NCI-H146 treated with DMSO at 0.1 percent for 48 hours (cell line): ENCODE results near the gene MAPK12.
A peak's percentile ranks its signal among the peaks of the same experiment; 100 is the strongest.

Experiments
- DNase-seq: peaks from one replicate; lab custom pipeline; 2025; ENCODE audit not compliant: unreplicated experiment; lab: John Stamatoyannopoulos, UW

The MAPK12 gene

DNA sequence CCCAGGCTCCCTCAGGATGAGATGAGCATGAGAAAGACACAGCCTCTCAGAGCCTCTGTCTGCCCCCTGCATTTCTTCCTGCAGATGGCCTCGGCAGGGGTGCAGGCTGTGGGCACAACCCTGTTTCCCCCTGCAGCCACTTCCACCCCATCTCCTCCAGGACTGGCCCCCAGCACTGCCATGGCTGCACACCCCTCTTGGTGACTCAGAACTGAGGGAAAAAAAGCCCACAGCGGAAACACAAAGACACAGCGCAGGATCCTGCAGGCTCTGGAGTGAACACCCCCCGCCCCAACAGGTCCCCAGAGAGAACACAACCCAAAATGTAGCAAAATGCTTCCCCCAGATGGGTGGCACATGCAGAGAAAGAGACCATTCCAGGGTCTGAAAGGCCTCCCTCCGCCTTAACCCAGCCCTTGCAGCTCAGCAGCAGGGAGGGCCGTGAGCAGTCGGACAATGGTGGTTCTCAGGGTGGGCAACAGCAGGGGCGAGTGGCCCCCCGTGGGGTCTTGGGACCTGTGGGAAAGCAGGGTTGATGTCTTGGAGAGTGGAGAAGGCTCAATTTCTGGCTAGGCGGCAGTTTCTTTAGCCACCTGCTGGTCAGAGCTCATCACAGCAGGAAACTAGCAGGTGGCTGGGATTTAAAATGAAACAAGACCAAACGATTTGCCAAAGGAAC lies 24.6 kb downstream of the MAPK12 start:
- DNase-seq: peak; percentile 5

DNA sequence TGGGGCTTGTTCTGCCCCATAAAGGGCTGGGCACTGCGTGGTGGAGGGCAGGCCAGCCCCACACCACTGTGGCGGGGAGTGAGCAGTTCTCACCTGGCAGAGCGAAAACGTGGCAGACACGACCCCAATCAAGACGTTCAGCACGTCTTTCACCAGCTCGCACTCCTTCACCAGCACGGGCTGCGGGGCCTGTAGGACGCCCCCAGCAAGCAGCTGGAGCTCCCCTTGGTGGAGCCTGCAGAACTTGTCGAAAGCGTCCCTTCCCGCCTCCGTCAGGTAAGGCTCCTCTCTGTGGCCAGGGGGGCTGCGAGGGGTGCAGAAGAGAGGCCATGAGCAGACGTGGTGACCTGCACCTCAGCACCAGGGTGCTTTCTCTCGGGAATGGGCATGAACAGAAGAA lies 28.3 kb downstream of the MAPK12 start:
- DNase-seq: no peak

DNA sequence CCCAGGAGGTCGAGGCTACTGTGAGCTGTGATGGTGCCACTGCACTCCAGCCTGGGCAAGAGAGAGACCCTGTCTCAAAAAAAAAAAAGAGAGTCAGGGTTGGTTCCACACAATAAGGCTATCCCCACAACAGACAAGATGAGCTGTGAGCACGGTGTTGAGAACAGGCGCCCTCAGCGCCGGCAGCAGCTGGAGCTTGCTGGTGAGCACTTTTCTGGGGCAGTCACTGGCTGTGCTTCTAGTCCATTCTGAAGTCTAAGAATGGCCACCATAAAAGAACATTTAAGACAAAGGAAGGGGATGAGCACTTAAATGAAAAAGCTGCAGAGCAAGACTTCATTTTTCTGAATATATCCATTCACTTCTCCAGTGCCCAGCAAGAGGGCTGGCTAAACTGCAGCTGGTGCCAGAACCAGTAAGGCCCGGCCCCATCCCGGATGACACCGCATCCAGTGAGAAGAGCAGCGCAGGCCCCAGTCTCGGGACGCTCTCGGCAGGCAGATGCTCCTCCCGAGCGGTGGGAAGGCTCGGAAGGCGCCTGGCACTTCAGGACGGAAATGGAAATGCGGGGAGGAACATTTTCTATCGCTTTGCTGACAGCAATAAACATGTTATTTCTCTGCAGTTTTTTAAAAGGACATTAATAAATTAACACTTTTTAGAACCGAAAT lies 28.9 kb downstream of the MAPK12 start:
- no peak for DNase-seq

DNA sequence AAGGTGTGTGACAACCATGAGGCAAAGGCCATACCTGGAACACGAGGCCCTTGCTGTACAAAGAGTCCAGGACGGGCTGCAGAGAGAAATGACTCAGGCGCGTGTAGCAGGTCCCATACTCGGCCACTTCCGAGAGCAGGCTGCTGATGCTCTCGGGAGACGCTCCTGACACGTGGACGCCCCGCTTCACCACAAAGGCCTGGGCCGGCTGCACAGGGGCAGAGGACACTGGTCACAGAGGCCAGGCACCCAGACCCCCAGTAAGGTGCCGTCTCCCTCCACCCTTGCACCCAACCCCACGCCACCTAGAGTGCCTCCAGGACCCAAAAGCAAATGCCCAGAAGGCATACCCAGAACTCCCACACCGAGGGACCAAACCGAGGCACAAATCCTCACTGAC lies 32.1 kb downstream of the MAPK12 start:
- DNase-seq: no peak

DNA sequence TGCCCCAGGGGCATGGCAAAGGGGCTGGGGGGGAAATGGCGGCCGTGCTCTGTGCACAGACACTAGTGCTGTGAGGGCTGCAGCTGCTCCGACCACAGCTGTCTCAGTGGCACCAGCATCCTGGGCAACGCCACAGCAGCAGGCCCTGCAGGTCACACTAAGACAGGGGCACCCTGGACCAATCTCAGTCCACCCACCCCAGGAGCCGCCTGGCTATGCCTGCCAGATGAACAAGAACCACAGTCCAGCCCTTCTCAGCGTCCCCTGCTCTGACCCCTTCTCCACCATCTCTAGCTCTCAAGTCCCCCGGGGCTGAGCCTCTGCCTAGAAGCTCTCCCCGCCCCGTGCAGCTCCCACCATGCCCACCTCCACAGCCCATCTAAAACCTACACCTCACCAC lies 33.1 kb downstream of the MAPK12 start:
- no peak for DNase-seq

DNA sequence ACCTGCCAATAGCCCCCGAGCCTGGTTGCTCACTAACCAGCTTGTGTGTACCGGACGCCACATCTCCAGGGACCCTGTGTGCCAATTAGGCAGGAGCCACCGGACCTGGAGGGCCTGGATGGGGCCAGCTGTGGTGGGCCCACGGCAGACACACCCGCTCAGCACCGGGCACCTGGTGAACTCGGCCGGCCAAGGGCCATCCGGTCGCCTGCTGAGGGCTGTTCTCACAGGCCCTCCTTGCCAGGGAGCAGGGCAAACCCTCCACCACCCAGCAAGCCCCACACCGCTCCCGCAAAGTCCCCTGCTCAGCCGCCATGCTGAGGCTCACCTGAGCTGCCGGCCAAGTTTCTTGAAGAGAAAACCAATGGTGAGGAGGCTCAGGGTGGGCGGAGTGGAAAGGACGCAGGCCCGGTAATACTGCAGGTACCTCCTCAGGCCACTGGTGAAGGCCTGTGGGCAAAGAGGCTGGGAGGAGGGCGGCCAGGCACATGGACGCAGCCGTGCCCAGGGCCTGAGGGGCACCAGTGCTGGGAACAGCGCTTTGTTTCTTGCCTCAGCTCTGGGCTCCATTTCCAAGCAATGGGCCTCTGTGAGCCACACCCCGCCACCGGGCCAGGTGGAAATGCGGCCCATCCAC lies 33.8 kb downstream of the MAPK12 start:
- DNase-seq: no peak

DNA sequence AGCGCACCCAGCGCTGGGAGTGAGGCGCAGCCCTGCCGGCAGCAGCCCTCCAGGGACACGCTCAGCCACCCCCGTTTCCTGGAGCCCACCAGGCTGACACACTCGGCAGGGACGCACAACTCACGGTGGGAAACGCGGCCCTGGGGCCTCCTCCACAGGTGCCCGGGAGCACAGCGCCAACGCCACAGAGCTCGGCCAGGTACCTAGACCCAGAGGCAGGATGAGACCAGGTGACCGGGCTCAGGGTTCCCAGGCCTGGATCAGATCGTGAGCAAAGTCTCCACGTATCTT lies 34.7 kb downstream of the MAPK12 start:
- no peak for DNase-seq

DNA sequence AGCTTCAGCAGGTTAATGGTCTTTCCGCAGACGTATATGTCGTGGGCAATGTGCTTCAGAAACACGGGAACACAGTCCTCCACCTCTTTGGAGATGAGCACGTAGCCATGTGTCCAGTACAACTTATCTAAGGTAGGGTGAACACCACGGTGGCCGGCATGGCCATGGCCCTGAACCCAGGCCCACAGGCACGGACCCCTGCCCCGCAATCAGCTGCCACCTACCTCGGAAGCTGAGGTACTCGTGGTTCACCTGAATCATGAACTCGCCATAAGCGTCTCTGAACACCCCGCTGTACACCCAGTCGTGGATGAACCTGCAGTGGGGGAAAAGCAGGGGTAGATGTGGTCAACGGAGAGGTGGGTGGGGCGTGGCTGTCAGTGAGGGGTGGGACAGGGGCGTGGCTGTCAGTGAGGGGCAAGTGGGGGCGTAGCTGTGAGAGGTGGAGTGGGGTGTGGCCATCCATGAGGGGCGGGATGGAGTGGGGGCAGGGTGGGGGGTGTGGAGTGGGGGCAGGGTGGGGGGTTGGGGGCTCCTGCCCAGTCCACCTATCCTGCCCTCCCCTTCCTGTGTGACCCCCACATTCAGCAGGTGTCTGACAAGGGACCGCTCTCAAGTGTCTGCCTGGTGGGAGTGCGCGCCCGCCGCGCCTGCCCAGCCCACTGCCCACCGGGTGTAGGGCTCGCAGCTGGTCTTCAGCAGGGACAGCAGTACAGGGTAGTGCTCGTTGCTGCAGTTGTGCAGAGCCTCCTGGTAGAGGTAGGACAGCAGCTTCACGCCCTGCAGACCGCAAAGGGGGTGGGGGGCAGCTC lies 35.2 kb downstream of the MAPK12 start:
- DNase-seq: no peak

DNA sequence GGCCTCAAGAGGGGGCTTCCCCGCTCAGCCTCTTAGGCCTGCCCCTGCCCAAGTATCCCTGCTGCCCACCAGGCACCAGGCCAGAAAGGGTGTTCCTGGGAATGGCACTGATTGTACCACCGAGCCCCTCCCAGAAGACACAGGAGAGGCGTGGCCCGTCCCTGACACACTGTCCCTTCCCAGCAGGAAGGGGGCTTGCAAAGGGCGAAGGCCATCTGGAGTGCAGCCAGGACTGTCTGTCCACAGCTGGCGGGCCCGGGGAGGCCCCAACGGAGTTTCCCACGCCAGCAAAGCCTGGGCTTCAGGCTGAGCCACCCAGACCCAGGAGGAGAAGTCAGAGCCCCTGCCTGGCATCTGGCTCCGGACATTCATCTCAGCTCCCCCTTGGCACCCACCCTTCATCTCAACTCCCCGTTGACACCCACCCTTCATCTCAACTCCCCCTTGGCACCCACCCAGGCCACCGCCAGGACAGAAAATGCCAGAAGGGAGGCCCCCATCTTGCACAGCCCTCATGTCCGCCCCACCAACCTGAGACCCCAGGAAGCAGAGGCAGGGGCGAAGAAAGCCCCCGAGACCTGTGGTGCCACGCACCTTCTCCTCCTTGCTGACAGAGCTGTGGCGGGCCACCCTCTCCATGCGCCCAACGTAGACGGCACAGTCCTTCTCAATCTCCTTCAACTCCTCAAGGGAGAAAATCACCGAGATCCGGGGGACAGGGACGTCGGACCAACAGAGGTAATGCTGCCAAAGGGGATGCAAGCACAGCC lies 36.1 kb downstream of the MAPK12 start:
- no peak for DNase-seq

DNA sequence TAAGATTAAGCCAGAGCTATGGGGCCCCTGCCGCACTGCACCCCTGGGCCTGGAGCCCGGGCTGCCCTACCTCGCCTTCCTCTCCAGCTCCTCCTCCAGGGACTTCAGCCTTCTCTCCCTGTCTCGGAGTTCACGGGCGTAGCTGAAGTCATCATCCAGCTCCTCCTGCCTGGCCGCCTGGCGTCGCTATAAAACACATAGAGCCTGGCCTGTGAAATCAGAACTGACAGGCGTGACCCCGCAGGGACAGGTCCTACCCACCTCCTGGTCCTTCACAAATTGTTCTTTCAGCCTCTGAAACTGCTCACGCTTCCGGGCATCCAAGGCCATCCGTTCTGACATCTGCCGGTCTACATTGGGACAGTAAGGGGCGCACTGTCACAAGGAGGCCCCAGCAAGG lies 37.4 kb downstream of the MAPK12 start:
- no peak for DNase-seq

DNA sequence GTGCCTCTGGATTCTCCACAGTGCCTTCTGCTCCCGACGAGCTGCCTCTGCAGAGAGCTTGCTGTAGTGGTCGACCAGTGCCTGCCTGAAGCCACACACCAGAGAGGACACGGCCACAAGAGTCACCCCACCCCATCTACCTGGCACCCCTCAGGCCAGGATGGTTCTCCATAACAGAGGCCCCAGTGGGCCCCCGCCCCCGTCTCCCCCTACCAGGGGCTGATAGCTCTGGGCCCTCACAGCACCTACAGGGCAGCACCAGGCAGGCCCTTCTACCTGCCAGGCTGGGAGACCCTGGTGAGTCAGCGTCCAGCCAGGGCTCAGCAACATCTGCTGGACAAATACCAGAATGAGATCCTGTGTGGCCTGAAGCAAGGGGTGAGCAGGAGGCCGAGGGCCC lies 39.0 kb downstream of the MAPK12 start:
- no peak for DNase-seq

DNA sequence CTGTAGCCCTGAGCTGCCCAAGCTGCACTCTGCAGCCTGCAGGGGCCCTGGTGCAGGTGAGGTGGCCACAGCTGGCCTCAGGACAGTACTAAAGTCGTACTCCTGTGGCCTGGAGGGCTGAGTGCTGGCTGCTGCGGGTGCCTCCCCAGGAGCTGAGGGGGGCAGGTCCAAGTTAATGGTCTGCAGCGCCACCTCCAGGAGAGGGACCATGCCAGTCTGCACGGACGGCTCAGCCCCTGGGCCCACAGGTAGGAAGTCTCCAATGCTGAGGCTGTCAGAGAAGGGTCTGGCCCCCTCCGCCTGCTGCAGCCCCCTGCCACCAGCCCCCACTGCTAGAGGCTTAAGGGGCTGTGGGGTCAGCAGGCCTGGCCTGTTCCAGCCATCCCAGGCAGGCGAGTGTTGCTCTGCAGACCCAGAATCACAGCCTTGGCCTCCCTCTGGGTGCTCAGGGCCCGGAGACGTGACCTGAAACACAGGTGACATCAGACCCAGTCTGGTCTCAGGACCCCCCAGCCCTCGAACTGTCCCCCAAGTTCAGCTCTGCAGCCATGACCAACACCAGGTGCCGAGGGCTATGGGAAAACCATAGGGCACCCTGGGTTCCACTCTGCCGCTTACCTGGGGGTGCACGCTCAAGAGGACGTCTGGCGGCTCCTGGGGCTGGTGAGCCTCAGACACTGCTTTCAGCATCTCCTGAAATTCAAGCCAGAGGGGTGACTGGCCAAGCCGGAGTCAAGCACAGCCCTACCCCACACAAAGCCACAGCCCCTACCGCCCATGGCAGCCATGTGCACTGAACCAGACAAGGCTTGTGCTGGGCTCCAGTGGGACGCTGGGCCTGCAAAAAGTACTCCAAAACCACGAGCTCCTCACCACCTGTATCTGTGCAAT lies 39.8 kb downstream of the MAPK12 start:
- DNase-seq: no peak

DNA sequence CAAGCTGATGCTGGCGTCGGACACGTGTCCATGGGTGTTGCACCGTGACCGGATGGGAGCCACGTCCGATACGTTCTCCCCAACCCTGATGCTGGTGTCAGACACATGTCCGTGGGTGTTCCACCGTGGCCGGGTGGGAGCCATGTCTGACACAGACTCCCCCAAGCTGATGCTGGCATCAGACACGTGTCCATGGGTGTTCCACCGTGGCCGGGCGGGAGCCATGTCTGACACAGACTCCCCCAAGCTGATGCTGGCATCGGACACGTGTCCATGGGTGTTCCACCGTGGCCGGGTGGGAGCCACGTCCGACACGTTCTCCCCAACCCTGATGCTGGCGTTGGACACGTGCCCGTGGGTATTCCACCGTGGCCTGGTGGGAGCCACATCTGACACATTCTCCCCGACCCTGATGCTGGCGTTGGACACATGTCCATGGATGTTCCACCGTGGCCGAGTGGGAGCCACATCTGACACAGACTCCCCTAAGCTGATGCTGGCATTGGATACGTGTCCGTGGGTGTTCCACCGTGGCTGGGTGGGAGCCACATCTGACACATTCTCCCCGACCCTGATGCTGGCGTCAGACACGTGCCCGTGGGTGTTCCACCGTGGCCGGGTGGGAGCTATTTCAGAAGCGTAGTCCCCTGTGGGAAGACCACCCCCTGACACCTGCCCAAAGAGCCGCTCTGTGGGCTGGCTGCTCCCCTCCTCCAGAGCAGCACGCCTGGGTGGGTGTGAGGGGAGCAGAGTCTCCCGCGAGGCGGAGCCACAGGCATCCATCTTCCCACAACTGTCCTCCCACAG lies 40.7 kb downstream of the MAPK12 start:
- no peak for DNase-seq

DNA sequence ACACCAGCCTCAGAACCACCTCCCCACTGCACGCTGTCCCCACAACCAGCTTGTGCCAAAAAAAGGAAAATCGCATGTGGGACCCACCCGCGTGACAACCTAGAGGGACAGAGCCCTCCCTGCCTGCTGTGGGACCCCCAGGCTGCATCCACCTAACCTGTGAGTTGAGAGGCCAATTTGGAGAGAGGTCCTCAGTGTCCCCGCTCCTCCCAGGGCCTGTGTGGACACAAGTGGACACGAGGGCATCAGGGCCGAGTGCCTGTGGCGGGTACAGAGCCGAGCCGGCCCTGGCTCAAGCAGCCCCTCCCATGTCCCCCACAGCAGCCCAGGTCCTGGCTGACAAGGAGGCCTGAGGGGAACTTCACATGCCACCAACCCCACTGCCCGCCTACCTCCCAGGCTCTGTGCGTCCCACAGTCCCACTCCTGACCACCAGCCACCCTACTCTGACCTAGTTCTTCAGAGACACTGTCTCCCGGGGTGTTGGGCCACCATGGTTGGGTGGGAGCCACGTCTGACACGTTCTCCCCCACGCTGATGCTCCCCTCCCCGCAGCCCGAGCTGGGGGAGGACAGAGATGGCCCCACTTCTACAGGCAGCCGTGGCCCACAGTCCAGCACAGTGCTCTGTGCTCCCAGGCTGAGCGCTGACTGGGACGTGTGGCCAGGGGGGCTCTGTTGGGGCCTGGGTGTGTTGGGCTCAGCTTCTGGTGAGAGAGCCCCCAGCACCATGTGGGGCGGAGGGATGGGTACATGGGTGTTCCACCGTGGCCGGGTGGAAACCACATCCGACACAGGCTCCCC lies 41.5 kb downstream of the MAPK12 start:
- DNase-seq: no peak

DNA sequence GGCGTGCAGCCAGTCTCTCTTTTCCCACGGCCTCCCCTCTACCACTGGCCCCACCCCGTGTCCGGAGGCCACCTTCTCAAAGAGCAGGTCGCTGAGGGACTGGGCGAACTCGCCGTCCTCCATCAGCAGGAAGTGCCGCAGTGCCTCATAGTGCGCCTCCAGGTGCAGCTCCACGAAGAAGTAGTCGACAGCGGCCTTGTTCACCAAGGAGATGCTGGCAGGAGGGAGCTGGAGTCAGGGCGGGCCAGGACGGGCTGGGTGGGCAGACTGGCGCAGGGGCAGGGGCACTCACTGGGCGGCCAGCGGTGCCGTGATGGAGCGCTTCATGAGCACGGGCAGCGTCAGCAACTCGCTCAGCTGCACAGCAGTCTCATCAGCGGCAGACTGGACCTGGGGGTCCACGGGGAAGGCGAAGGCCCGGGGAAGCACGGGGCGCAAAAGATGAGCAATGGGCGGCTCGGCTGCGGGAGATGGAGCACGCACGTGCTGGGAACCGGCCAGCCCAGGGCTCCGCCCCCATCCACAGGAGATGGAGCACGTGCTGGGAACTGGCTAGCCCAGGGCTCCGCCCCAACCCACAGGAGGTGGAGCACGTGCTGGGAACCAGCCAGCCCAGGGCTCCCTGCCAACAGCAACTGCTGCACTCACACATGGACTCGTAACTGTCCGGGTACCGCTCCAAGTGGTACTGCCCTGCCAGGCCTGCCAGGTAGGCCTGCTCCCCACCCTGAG lies 42.3 kb downstream of the MAPK12 start:
- no peak for DNase-seq

DNA sequence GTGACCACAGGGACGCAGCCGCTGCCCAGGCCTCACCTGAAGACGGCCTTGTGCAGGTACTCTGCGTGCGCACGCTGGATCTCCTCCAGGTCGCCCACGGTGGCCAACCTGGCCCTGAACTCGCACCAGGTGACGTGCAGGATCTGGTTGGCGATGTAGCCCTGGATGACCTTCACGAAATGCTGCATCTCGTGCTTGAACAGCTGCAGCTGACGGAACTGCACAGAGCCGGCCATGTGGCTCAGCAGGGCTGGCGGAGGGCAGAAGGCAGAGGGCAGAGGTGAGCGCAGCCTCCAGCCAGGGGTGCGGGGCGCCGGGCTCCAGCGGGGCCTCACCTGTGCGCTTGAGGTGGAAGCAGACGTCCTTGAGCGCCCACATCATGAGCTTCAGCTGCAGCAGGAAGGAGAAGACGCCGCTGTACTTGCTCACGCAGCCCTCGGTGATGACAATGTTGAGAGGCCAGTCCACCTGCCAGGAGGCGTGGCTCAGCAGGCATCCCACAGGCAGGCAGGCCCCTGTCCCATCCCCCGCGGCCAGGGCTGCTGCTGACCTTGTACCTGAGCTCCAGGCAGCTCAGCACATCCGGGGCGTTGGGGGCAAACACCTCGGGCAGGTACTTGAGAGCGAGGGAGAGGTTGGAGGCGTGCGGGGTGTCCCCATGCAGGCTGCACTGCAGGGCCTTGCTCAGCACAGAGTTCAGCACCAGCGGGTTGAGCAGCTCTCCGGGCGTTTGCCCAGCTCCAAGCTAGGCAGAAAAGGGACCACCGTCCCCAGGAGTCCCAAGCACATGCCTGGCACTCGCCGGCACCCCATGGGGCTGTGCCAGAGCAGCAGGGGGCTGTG lies 43.1 kb downstream of the MAPK12 start:
- no peak for DNase-seq

DNA sequence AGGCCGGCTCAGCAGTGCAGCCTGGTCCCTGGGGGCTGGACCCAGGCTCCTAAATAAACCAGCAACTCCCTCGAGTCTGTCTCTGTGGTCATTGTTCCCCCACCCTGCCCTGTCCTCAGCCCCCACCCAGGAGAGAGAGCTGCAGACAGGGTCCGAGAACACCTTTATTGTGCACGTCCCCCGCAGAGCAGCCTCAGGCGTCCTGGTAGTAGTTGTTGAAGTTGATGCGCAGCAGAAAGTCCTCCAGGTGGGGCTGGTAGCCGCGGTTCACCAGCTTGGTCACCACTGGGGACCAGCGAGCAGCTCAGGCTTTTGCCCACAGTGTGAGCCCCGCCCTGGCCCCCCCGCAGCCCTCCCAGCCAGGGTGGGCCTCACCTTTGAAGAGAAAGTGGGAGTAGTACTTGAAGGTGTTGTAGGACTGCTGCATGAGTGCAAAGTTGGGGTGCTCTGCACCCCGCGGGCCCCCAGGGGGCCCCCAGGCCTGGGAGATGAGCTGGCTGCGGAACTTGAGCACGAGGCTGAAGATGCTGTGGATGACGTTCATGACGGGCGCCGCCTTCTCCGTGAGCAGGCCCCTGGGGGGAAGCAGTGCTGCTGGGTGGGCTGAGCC lies 43.8 kb downstream of the MAPK12 start:
- DNase-seq: no peak
